HG02973 (cell line): ENCODE measurements around the gene GRM2.

Experiments used
- ATAC-seq: cut with Tn5 transposase; IDR thresholded peaks from one replicate; pipeline ENCODE4 v1.9.1; 2021; ENCODE audit warnings: moderate library complexity; ENCODE audit not compliant: unreplicated experiment

Gene GRM2

DNA sequence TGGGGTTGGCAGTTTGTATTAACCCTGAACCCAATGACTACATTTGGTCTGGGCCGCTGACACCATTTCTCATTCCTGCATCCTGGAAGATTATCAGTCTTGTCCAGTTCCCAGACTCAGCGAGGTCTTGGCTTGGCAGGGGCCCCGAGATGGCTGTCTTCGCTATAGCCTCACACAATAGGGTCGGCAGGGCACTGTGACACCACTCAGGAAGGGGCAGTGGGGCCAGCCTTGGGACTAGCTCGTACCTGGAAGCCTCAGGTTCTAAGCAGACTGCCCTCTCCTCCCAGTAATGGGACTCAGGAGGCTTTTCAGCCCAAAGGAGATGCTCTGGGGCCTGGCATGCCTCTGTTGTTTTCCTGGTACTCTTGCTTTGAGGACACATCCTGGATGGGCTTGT is 26.7 kb upstream of the GRM2 start:
- no peak for ATAC-seq

DNA sequence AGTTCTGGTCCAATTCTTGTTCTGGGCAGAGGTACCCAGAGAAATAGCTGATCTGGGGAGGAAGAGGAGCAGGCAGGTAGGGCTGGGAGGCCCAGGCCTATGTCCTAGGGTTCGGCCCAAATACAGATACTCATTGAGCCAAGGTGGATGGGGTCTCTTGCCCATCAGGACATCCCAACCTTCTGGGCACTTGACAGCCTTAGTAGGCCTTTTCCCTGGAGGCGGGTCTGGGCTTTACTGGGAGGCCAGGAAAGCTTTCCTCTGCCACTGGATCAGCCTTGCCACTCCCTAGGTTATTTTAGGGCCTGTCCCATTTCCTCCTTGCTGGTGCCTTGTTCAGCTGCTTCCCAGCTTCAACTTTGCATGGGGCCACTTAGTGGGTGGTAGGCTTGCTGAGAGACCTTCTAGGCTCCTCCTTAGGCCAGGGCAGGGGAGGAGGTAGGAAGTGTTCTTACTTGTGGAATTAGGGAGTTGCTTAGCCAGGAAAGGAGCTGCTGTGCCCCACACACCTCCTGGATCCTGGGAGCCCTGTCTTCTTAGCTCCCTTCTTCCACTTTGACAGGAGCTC is 26.1 kb upstream of the GRM2 start:
- no peak for ATAC-seq

DNA sequence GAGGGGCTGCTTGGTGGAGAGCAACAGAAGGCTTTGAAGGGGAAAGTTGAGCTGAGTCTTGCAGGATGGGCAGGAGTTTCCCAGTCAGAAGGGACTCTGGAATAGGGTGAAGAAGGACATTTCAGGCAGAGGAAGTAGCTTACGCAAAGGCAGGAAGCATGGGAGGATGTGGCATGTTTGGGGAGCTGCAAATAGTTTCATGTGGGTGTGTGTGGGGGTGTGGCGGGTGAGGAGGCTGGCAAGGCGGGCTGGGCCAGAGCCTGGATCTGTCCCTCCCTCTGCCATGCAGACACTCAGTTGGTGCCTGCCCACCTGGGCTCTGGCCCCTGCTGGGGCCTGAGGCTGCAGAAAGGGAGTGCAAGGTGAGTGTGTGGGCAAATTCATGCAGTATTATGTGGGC is 25.4 kb upstream of the GRM2 start:
- no peak for ATAC-seq

GRCh38 chr3:51682079-51682478 is 24.8 kb upstream of the GRM2 start:
- ATAC-seq, result peak; percentile 70

DNA sequence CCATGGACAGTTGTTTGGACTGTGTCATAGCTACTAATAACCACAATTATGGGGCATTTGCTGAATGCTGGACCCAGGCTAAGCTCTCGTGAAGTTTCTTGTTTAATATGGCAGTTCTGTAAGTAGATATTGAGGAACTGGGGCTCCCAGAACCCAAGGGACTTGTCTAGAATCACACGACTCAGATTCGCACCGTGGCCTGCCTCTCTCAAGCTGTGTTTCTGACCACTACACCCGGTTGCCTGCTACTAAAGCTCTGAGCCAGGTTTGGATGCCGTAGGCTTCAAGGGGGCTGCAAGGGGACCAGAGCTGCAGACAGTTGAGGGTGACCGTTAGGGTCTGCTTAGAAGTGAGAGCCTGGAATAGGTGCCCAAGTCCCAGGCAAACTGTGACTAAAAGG is 24.3 kb upstream of the GRM2 start:
- ATAC-seq, result no peak

DNA sequence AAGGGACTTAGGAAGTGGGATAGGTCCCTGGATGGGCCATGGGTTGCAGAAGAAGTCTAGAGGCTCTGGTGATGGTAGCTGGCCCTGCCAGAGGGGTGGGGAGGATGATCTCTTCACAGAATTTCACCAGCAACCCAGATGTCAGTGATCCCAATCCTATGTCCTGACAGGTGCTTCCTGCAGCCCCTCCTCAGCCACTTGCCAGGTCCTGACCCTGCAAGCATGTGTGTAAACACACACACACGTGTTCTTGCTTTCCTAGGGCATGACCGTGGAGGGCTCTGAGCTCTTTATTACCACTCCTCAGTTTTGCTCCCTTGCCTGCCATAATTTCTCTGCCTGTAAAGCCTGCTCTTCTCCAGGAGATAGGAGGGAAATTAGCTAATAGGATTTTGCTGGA is 23.3 kb upstream of the GRM2 start:
- no peak for ATAC-seq

DNA sequence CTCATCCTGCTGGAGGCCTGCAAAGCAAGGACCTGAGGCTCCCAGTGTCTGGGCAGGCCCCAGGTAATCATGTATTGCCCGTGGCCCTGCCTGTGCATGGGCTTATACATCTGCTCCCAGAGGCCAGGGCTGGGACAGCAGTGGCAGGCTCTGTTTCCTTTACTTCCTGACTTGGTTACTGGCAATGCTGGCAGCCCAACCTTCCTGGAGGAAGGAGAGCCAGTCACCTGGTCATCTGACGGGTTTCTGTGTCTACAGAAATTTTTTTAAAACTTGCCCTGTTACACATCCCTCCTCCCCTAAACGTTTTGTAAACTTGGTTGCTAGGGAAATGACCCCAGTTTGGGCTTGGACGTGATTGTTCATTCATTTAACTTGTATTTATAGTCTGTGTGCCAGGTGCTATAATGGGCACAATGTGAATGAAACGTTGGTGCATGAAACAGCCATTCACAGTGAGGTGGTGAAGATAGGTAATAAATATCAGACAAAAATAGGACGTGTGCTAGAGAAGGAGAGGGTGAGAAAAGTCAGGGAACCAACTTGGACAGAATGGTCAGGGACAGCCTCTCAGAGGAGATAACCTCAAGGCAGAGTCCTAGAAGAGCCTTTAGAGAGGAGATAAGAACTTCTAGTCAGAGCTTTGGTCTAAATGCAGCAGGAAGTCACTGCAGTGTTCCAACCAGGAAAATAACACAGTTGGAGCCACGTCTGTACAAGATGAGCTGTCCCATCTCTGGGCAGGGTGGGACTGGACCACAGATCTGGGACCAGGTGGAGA is 21.7 kb upstream of the GRM2 start:
- no peak for ATAC-seq

DNA sequence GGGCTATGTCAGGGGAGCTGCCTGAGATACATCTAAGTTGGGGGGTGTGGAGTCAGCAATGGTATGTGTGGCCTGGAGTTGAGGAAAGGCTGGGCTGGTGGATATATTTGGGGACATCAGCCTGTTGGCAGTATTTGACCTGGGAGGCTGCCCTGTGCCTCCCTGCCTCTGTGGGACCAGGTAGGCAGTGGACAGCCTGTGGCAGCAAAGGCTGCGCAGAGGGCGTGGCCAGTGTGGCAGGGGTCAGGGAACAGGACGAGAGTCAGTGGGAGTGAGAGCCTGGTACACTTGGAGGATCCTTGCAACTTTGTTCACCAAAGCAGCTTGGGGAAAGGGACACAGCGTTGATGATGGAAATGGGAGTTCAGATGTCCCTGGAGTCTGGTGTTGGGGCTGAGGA is 20.8 kb upstream of the GRM2 start:
- ATAC-seq, result no peak

DNA sequence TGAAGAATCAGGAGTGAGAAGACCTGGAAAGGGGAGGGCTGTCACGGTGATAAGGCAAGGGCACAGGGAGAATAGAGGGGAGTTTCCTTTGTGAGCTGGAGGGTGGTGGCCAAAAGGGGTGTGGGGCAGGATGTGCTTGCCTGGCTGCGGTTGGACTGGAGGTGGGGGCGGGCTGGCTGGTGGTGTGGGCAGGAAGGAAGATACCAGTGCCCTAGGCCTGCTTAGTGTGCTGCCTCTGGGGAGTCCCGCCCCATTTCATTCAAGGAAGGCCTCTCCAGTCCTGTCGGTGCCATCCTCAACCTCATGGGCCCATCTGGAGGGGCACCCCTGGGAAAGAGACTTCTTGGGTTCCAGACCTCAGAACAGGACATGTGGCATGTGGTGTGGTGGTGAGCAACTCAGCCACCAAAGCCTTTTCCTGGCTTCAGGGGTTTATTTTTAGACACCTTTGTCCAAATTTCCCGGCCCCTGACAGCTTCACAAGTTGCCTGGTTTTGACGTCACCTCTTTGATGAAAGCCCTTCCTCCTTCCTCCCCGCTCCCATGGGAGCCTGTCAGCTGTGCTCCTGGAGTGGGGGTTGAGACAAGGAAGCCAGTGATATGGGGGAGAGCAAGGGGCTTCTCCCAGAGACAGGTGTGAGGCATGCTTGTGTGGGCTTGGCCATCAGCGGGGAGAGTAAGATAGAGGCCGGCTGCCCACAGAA is 20.2 kb upstream of the GRM2 start:
- ATAC-seq, result peak; percentile 41

DNA sequence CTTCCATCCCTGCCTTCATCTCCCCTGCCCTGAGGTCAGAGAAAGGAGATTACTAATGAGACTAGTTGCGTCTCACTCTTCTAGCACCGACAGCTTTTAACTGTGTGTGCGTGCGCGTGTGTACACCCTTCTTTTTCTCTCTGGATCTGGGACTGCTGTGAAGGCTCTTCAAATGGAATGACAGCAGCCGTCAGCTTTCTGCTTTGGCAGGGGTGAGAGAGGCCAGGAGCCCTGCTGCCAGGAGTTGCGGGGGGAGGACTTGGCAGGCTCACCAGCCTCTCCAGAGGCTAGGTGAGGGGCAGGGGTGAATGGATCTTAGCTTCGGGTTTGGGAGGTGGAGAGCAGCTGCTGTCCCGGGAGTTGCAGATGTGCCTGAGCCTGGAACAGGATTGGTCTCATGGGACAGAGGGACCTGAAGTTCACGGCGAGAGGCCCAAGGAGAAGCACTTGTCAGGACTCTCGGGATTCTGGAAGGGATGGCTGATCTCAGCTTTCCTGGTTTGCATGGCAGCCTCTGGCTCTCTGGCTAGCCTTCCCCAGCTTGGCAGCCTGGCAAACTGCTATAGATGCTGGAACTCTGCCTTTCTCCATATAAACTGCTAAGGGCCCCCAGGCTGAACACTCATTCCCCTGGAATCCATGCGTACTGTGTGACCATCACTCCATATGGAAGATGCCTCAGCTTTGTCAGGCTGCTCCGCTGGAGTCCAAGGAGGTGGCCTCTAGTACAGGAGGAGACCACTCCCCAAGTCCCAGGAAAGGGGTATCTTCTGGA is 19.2 kb upstream of the GRM2 start:
- ATAC-seq, result no peak

DNA sequence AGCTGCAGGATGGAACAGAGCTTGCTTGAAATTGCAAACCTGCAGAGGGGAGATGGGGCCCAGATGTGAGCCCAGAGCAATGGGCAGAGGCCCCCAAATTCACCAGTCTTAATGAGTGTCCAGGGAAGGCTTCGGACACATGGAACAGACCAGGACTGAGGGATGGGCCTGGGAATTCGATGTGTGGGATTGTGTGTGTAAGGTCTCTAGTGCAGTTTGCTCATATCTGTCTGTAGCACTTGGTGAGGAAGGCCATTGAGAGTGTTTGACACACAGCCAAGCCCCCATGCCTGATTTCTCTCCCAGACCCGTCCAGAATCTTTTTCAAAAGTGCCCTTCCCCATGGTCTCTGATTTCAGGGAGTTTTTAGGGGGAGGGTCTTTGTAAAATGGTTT is 18.7 kb upstream of the GRM2 start:
- ATAC-seq, result no peak

- ATAC-seq, result no peak
Observed at GRCh38 chr3:51691021-51691420, 15.8 kb upstream of the GRM2 start.

DNA sequence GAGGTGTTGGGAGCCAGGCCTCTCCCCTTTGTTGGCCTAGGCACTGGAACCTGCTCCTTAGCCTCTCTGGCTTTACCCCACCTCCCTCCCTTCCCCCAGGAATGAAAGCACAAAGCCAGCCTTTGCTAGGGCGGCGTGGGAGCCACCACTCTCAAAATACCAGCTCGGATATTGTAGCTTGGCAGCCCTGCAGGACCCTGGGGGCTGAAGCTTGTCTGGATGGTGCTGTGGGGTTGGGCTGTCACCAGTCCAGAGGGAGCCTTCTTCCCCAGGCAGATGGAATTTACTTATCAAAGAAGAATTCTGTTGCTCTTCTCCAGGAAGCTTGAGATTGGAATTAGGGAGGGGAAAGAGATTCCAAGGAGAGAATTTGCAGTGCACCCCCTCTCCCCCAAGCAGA is 14.9 kb upstream of the GRM2 start:
- ATAC-seq, result no peak

DNA sequence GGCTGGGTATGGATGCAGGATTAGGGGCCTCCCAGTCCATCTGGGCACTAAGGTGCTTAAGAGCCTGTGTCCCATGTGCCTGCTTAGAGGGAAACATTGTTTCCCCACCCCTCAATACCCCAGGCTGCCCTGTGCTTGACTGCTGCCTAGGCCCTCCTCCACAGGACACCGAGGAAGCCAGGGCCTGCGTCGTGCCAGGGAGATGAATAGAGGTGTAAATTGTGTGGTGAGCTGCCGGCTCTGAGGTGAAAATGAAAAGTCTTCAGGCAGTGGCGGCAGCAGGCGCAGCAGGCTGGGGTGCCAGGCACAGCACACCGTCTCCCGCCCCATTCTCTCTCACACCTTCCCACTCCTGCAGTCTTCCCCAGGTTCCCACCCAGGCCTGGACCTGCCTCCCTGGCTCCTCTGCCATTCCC is 13.9 kb upstream of the GRM2 start:
- ATAC-seq, result no peak

DNA sequence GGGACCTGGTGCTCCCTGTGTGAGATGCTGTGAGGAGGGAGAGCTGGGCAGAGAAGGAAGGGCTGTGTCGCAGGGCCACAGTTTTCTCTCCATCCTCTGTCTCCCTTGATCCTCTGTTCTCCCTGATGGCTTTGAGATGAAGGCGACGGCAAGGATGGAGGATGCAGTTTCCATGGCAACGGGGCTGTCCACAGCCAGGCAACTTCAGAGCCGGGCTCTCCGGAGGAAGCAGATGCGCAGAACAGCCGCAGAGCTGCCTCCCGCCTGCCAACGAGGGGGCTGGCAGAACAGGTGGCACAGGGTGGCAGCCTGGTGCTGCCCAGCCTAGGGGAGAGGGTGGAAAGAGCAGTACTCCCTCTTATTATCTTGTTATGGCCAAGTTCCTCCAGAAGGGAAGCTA is 9.9 kb upstream of the GRM2 start:
- no peak for ATAC-seq

DNA sequence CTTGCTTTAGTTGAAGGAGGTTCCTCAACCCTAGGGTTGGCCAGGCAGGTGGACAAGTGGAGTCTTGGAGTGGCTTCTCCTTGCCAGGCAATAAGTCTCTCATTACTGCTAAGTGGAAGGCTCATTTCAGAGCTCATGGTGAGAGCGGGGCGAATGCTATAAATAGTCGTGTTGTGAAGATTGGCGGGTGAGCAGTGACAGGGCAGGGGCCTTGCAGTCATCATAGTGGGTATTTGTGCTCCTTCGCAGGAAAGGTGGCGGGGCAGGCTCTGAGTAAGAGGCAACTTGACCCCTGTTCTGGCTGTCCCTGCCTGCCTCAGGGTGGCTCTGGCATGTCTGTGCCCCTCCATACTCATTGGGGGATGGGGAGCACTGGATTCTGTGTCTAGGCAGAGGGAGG is 8.7 kb upstream of the GRM2 start:
- ATAC-seq, result no peak

DNA sequence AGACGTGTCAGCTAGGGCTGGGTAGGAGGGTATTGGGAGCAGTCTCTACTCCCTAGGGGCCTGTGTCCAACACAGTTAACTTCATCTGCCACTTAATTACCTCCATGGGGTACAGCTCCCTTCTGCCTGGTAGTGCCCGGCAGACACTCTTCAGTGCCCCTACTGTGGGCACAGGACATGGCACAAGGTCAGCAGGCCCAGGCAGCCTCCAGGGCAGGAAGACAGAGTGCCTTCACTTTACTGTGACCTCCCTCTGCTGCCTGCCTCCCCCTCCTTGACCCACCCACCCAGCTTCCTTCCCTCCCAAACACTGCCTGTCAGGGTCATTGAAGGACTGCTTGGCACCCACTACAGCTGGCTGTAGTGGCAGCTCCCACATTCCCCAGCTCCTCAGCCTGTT is 6.5 kb upstream of the GRM2 start:
- ATAC-seq, result no peak

- ATAC-seq, result no peak
Observed at GRCh38 chr3:51702156-51702555, 4.7 kb upstream of the GRM2 start.

DNA sequence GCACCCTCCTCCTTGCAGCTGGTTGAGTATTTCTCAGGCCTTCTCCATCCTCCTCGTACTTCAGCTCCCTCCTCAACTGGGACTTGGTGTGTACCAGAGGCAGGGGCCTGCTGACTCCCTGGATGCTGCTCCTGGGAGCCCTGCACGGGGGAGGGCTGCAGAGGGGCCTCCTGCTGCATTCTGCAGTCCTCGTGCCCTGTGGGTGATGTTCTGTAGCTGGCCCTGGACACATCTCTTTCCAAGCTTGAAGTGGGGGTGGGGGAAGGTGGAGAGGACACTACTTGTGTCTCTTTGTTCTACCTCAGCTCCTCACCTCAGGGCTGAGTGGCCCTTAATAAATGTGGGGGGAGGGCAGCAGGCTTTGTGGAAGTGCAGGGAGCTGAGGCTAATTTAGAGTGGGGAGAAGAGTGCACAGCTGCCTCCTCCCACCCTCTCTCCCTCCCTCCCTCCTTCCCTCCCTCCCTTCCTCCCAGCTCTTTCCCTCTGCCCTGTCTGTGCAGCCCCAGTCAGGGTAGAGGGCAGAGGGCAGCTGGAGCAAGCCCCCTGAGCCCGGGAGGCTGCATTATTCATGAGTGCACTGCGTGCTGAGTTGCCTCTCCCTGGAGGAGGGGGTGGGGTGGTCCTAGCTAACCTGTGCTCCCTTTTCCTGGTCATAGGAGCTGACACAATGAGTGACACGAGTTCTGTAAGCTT is 3.7 kb upstream of the GRM2 start:
- ATAC-seq, result no peak

DNA sequence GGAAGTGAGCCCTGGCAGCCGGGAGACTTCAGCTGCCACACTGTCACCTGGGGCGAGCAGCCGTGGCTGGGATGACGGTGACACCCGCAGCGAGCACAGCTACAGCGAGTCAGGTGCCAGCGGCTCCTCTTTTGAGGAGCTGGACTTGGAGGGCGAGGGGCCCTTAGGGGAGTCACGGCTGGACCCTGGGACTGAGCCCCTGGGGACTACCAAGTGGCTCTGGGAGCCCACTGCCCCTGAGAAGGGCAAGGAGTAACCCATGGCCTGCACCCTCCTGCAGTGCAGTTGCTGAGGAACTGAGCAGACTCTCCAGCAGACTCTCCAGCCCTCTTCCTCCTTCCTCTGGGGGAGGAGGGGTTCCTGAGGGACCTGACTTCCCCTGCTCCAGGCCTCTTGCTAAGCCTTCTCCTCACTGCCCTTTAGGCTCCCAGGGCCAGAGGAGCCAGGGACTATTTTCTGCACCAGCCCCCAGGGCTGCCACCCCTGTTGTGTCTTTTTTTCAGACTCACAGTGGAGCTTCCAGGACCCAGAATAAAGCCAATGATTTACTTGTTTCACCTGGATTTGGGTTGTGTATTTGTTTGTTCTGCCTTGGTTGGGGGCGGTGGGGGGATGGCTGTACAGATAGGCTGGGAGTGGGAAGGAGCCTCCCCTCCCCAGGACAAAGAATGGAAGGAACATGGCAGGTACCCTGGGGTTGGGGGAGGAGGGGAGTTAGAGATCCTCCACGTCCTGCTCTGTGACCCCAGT is 2.9 kb upstream of the GRM2 start:
- ATAC-seq, result no peak
